IPS-20b (cell line): Measurements from ENCODE around the gene RUVBL1.

Source experiments
- H3K27ac ChIP-seq: one replicate; pipeline ENCODE4 v1.5.1; 2013; ENCODE audit warnings: low read length
- H3K27me3 ChIP-seq: 2 replicates; pipeline ENCODE4 v1.6.1; 2013; ENCODE audit warnings: mild to moderate bottlenecking, low read length, inconsistent platforms; ENCODE audit not compliant: insufficient read depth
- H3K36me3 ChIP-seq: 2 replicates; pipeline ENCODE4 v1.6.1; 2013; ENCODE audit warnings: low read depth, mild to moderate bottlenecking, inconsistent platforms, low read length, moderate library complexity; ENCODE audit not compliant: insufficient read depth
- H3K4me1 ChIP-seq: 2 replicates; pipeline ENCODE4 v1.6.1; 2013; ENCODE audit warnings: mild to moderate bottlenecking, control low read depth, inconsistent platforms, low read length, moderate library complexity; ENCODE audit not compliant: insufficient read depth
- H3K4me3 ChIP-seq: 2 replicates; pipeline ENCODE4 v1.5.1; 2013; ENCODE audit warnings: mild to moderate bottlenecking, low read length, inconsistent platforms
- H3K9ac ChIP-seq: 2 replicates; pipeline ENCODE4 v1.6.1; 2013; ENCODE audit warnings: low read depth, mild to moderate bottlenecking, inconsistent platforms, low read length, moderate library complexity
- H3K9me3 ChIP-seq: 2 replicates; pipeline ENCODE4 v1.6.1; 2013; ENCODE audit warnings: mild to moderate bottlenecking, low read depth, low read length, inconsistent platforms; ENCODE audit not compliant: insufficient read depth

Gene RUVBL1

GRCh38 chr3:128128251-128128650, 4.6 kb upstream of the RUVBL1 start:
- H3K27me3 ChIP-seq = peaks cover 20% of the 10 kb centered on the region; the same call in 1 of the 2 replicates
- no peaks in the 10 kb centered on the region; the same call in 1 of the 2 replicates for H3K9me3 ChIP-seq
- no peaks in the 10 kb centered on the region for H3K4me1 ChIP-seq
- H3K9ac ChIP-seq = no peak overlapping the region
- H3K27ac ChIP-seq = no peak overlapping the region
- no peaks in the 10 kb centered on the region for H3K36me3 ChIP-seq
- no peak overlapping the region for H3K4me3 ChIP-seq

- Histone ChIP-seq H3K4me1 (peaks cover 4% of the 10 kb centered on the region), H3K27ac (no peak overlapping the region), H3K9ac (no peak overlapping the region), H3K27me3 (peaks cover 20% of the 10 kb centered on the region; the same call in 1 of the 2 replicates), H3K36me3 (peaks cover under 1% of the 10 kb centered on the region; the same call in 1 of the 2 replicates), H3K9me3 (no peaks in the 10 kb centered on the region; the same call in 1 of the 2 replicates), H3K4me3 (no peak overlapping the region)
Observed at GRCh38 chr3:128127236-128127635, 3.6 kb upstream of the RUVBL1 start.

GRCh38 chr3:128123156-128123537, 465 bp downstream of the RUVBL1 start:
- Histone ChIP-seq H3K27me3 (peaks cover 7% of the 10 kb centered on the region; the same call in 1 of the 2 replicates), H3K4me3 (peak overlapping the region; percentile 90), H3K36me3 (peaks cover 25% of the 10 kb centered on the region), H3K9ac (peak overlapping the region; percentile 98), H3K9me3 (no peaks in the 10 kb centered on the region), H3K27ac (peak overlapping the region; percentile 92), H3K4me1 (peaks cover 4% of the 10 kb centered on the region)

- no peak overlapping the region for H3K27ac ChIP-seq
- no peaks in the 10 kb centered on the region for H3K9me3 ChIP-seq
- H3K4me1 ChIP-seq = peaks cover 4% of the 10 kb centered on the region
- H3K4me3 ChIP-seq = peak overlapping the region; percentile 90
- H3K36me3 ChIP-seq = peaks cover 36% of the 10 kb centered on the region
- 0 out of 2 replicates have a peak, but pooled peaks cover 4% of the 10 kb centered on the region for H3K27me3 ChIP-seq
- H3K9ac ChIP-seq = no peak overlapping the region
Observed at GRCh38 chr3:128122013-128122412, 1.6 kb downstream of the RUVBL1 start.

- H3K9ac ChIP-seq = no peak overlapping the region
- H3K4me1 ChIP-seq = no peaks in the 10 kb centered on the region
- H3K4me3 ChIP-seq = no peak overlapping the region
- H3K27ac ChIP-seq = no peak overlapping the region
- peaks cover 87% of the 10 kb centered on the region for H3K36me3 ChIP-seq
- H3K27me3 ChIP-seq = no peaks in the 10 kb centered on the region
- H3K9me3 ChIP-seq = no peaks in the 10 kb centered on the region
Observed at GRCh38 chr3:128113817-128114794, 9.5 kb downstream of the RUVBL1 start.

- Histone ChIP-seq H3K9me3 (no peaks in the 10 kb centered on the region), H3K9ac (no peak overlapping the region), H3K4me3 (no peak overlapping the region), H3K27me3 (no peaks in the 10 kb centered on the region), H3K27ac (no peak overlapping the region), H3K36me3 (peaks cover 87% of the 10 kb centered on the region), H3K4me1 (no peaks in the 10 kb centered on the region)
Observed at GRCh38 chr3:128112357-128112968, 11.1 kb downstream of the RUVBL1 start.

- Histone ChIP-seq H3K9me3 (no peaks in the 10 kb centered on the region), H3K27ac (no peak overlapping the region), H3K4me3 (no peak overlapping the region), H3K9ac (no peak overlapping the region), H3K27me3 (no peaks in the 10 kb centered on the region), H3K36me3 (peaks cover 87% of the 10 kb centered on the region), H3K4me1 (no peaks in the 10 kb centered on the region)
Observed at GRCh38 chr3:128111147-128111546, 12.5 kb downstream of the RUVBL1 start.

GRCh38 chr3:128107834-128108233, 15.8 kb downstream of the RUVBL1 start:
- H3K4me3 ChIP-seq = no peak overlapping the region
- H3K9ac ChIP-seq = no peak overlapping the region
- H3K36me3 ChIP-seq = peaks cover 87% of the 10 kb centered on the region
- no peaks in the 10 kb centered on the region for H3K9me3 ChIP-seq
- H3K4me1 ChIP-seq = no peaks in the 10 kb centered on the region
- H3K27me3 ChIP-seq = no peaks in the 10 kb centered on the region
- no peak overlapping the region for H3K27ac ChIP-seq

GRCh38 chr3:128103136-128103676, 20.4 kb downstream of the RUVBL1 start:
- no peak overlapping the region for H3K9ac ChIP-seq
- peaks cover 94% of the 10 kb centered on the region for H3K36me3 ChIP-seq
- H3K4me3 ChIP-seq = no peak overlapping the region
- no peaks in the 10 kb centered on the region for H3K9me3 ChIP-seq
- H3K4me1 ChIP-seq = peaks cover 17% of the 10 kb centered on the region
- no peaks in the 10 kb centered on the region for H3K27me3 ChIP-seq
- H3K27ac ChIP-seq = no peak overlapping the region

GRCh38 chr3:128100638-128101037, 23.0 kb downstream of the RUVBL1 start:
- Histone ChIP-seq H3K27ac (no peak overlapping the region), H3K36me3 (peaks cover 96% of the 10 kb centered on the region), H3K4me3 (no peak overlapping the region), H3K9me3 (no peaks in the 10 kb centered on the region), H3K27me3 (no peaks in the 10 kb centered on the region), H3K9ac (no peak overlapping the region), H3K4me1 (peaks cover 28% of the 10 kb centered on the region)

GRCh38 chr3:128100161-128100560, 23.5 kb downstream of the RUVBL1 start:
- Histone ChIP-seq H3K4me1 (peaks cover 32% of the 10 kb centered on the region), H3K27ac (no peak overlapping the region), H3K4me3 (no peak overlapping the region), H3K9me3 (no peaks in the 10 kb centered on the region), H3K27me3 (no peaks in the 10 kb centered on the region), H3K9ac (no peak overlapping the region), H3K36me3 (peaks cover 92% of the 10 kb centered on the region)
